ENCODE measurements around the gene PFDN1.
A peak's percentile ranks its signal among the peaks of the same experiment; 100 is the strongest.
"Not testable (repeated sequence)": the region's sequence is repeated elsewhere in the genome, so short reads cannot be mapped to it uniquely, and the experiment has no call there.

PFDN1 gene, protein sequence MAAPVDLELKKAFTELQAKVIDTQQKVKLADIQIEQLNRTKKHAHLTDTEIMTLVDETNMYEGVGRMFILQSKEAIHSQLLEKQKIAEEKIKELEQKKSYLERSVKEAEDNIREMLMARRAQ

DNA sequence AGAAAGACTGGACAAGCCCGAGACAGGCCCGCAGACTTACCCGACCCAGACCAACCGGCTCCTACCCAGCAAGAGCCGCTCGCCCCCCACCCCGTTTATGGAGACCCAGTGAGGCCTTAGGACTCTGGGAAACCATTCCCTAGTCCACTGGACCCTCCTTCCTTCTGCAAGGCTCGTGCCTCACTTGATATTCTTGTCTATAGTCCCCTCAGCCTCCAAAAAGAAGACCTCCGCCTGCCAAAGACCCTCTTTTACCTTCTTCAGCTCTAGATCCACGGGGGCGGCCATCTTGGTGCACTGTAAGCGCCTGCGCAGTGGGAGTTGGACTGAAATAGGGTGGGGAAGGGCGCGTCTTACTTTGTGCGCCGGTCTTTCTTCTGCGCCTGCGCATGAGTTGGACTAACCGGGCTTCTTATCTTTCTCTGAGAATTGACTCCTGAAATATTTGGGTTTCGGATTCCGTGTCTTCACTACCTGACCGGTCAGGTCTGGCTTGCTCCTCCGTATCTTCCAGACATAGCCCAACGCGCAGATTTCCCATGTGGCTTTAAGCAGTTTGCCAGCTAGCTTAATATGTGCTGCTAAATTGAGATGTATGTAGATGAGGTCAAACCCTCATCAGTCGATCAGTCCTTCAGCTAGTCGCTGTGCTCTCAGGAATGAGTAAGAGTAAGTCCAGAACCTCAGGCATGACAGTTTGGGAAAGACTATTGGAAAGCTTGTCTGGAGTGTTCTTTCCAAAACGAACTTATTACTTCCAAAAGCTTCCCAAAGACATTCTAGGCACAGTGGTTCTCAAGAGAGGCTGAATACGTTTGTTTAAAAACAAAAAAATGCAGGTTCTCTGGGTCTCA is at the start of gene PFDN1:
Gene PFDN1, minus strand, starts transcription at position 316 of the 854 bp plus-strand sequence. Its CDS starts 28 bp downstream, at position 288.
- peak; percentile 92 for DNase-seq

DNA sequence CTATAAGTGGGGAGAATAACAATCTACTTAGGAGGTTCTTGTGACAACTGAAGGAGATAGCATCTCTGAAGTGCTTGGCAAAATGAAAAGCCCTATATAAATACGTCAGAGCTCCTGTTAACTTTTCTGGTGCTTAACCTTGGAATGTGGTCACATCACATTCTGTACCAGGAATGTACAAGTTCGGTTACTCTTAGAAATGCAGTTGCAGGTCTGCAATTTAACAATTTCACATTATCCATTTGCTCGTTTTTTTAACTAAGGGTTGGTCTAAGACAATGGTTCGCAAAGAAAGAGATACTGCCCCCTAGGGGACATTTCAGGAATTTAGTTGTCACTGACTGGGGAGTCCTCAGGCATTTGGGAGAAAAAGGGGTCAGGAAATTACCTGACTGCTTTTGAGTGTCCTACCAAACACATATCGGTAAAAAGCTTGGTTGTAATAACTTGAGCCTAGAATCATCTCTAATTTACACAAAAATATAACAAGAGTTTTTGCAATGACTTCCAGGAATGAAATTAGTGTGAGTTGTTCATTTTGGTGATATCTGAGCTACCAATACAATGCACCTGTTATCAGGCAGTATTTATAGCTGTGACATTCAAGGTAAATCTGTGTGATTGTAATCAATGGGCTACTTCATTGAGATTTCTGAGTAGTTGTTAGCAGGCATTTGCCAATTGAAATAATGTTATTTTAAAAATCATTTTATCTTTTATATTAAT is 48.9 kb upstream of the PFDN1 start:
- DNase-seq = peak; percentile 25

DNA sequence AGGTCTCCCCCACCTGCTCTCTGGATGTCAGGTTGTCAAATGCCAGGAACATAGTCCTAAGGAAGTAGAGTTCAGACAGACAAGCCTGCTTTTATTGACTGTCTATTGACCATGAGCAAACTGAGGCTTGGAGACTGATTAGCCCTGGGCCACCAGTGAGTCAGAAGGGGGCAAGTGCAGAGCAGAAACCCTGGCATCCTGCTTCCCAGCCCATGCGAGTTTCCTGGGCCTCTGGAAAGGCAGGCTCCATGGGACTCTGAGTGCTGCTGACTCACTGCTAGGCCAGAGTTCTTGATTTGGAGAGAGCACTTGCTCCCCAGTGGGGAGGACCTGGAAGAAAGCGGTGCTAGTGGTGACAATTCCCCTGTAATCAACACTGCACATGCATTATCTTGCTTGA is 46.3 kb upstream of the PFDN1 start:
- no peak for DNase-seq

- peak; percentile 30 for DNase-seq
These were observed 45.2 kb upstream of the PFDN1 start for GRCh38 chr5:140348104-140348503.

GRCh38 chr5:140347360-140347759 is 44.5 kb upstream of the PFDN1 start:
- DNase-seq = no peak

DNA sequence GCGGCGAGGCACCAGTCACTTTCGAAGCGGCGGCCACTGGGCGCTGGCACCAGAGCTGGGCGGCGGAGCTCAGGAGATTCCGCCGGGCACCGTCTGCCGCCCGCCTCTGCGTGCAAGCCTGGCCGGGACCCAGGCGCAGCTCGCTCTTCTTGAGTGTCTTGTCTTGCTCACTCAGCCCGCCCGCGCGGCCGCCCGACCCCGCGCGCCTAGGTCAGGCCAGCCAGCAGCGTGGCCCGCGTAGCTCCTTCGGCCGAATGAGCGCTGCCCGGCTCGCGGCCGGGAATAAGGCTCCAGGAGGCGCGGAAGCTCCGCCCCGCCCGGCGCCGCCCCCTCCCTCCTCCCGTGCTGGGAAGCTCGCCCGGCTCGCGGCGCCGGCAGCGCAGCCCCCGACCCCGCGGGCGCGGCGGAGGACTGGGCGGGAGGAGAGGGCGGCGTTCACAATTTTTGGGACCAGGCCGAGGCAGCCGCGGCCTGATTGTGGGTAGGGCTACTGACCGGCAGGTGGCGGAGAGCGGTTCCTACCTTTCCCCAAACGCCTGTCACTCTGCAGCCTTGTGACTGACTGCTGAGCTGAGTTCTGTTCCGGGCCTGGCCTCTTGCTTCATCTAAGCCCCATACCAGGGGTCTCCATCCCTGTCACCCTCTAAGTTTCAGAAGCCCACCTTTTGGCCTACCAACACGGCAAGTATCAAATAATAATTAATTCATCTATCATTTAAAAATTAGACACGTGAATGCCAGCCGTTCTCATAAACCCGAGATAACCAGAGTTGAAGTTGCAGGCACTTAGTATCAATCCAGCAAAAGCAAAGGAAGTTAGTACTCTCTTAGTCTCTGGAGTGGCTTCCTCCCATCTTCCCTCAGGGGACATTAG is 43.7 kb upstream of the PFDN1 start, which contains the start of gene HBEGF:
Gene HBEGF, minus strand, starts transcription at position 256 of the 874 bp plus-strand sequence. CDS start 275 bp downstream, outside the sequence.
- DNase-seq = no peak

DNA sequence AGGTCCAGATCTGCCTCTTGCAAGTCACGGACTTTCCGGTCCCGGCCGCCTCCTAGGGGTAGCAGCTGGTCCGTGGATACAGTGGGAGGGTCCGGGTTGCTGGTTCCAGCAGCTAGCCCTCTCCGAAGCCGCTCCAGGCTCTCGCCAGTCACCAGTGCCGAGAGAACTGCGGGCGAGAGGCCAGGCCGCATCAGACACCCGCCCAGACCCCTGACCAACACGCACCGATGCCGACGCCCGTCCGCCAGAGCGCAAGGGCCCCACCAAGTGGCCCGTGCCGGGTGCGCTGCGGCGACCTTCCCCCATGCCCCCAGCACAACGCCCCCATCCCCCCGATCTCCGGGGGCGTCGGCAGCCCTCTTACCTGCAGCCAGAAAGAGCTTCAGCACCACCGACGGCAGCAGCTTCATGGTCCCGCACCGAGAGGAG is 43.0 kb upstream of the PFDN1 start:
- no peak for DNase-seq

GRCh38 chr5:140344683-140345423 is 42.0 kb upstream of the PFDN1 start:
- DNase-seq = peak; percentile 44

- DNase-seq = not testable (repeated sequence)
These were observed 40.9 kb upstream of the PFDN1 start for GRCh38 chr5:140343849-140344248.

DNA sequence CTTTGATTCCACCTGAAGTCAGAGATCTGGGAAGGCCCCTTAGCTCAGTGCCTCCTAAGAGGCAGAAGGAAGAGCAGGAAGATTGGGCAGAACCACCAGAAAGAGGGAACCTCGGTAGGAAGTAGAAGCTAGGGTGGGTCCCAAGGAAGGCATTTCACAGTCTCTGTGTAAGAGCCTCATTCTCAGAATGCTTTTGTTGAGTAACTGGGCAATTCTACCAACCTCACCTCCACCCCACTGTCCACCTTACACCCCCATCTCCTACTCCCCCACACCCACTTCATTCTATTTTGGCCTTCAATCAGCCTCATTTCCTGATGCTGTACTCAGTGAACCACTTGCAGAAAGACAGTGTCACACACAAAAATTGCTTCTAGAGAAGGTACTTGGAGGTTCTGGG is 40.0 kb upstream of the PFDN1 start:
- no peak for DNase-seq

DNA sequence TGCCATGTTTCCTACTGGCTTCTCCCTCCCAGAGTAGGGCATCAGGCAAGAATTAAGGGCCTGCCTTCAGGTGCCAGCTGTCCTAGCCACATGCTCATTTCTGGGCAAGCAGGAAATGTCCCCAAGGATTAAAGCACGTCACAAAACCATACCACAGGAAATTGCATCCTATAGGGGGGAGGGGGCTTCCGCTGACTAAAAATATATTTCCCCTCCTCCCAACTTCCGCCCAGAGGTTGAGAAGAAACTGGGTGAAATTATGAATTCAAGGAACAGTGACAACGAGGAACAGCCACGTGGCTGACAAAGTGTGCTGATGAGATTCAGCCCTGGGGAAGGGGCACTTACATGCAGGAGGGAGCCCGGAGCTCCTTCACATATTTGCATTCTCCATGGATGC is 39.4 kb upstream of the PFDN1 start:
- peak; percentile 46 for DNase-seq

GRCh38 chr5:140341591-140341990 is 38.7 kb upstream of the PFDN1 start:
- DNase-seq = no peak

- no peak for DNase-seq
These were observed 37.8 kb upstream of the PFDN1 start for GRCh38 chr5:140340605-140341121.

DNA sequence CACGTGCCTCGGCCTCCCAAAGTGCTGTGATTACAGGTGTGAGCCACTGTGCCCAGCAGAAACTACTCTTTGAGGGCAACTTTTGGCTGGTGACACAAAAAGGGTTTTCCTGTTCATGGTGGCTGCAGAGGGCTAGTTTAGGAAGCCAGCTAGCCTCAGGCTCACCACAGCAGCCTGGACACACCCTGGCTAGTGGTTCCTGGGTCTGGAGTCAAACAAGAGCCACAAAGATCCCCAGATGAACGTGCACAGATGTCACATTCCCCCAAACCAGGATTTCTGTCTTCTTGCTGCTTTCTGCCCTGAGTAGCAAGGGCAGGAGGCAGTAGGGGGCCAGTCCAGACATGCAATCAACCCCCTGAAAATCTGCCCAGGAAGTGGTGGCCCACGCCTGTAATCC is 36.7 kb upstream of the PFDN1 start:
- DNase-seq = no peak

DNA sequence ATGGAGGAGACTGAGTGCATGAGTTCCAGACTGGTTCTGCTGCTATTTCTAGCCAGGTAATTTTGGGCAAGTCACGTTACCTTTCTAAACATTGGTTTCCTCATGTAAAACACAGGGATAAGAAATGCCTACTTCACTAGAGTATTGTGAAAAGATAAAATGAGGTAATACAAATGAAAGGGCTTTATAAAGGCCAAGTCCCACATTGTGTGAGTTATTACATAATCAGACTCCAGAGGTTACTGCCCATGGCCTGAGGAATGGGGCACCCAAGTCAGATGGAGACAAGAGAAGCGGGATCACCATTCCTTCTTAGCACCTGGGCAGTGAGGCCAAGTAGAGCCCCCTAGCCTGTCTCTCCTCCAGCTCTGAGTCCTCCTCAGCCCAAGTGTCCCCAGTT is 36.0 kb upstream of the PFDN1 start:
- DNase-seq = no peak

- DNase-seq = no peak
These were observed 35.4 kb upstream of the PFDN1 start for GRCh38 chr5:140338336-140338735.

DNA sequence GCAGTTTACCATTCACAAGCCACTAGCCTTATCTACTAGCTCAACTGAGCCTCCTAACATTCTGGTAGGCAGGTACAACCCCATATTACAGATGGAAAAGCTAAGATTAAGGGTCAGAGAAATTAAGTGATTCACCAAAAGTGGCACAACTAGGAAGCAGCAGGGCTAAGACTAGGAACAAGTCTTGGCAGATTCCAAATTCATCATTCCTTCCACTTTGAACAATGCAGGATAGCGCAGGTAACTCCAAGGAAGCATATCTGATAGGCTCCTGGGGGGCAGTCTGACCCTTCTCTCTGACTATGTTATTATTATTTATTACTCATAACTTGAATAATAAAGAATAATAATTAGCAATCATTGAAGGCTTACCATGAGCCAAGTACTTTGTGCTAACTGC is 35.0 kb upstream of the PFDN1 start:
- DNase-seq = no peak

DNA sequence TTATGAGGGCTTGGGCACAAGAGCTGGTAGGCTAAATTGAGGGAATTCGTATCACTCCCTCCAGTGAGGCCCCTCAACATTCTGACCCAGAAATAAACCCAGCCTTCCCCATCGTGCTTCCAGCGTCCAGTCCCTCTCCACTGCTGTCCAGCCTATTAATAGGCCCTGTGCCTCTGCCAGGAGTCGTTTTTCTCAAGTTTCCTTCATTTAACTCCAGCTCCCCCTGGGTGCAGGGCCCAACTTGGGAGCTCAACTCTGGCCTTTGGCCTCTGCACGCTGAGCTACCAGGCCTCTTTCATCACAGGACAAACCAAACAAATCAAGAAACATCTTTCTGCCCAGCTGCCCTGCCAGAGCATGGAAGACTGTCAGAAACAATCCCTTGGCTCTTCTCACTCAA is 33.5 kb upstream of the PFDN1 start:
- DNase-seq = no peak

GRCh38 chr5:140331638-140332037 is 28.7 kb upstream of the PFDN1 start:
- DNase-seq = no peak

GRCh38 chr5:140329739-140330481 is 27.0 kb upstream of the PFDN1 start:
- DNase-seq = no peak
